H9 (cell line): ENCODE measurements around the gene PLA2G4D. TPM values are rescaled to one million over a fixed set of nuclear protein-coding genes. Genes with fewer than 3 reads are reported as not detected.
A peak's percentile ranks its signal among the peaks of the same experiment; 100 is the strongest.

ENCODE experiments used
- DNase-seq: peaks from one replicate; pipeline ENCODE4 v3.0.0-alpha.2; 2017
- H2AFZ ChIP-seq: one replicate; pipeline ENCODE4 v1.6.1; 2013; ENCODE audit warnings: mild to moderate bottlenecking, low read length, control low read depth, moderate library complexity
- H2AK5ac ChIP-seq: 2 replicates; pipeline ENCODE4 v1.6.1; 2013; ENCODE audit warnings: low read length, control low read depth, mixed read lengths; ENCODE audit not compliant: insufficient read length
- H2BK120ac ChIP-seq: one replicate; pipeline ENCODE4 v1.6.1; 2013; ENCODE audit warnings: low read depth, mild to moderate bottlenecking, low read length, control low read depth, inconsistent platforms; ENCODE audit not compliant: poor library complexity, severe bottlenecking
- H2BK12ac ChIP-seq: 2 replicates; pipeline ENCODE4 v1.6.1; 2013; ENCODE audit warnings: low read length, control low read depth, mixed read lengths, low read depth; ENCODE audit not compliant: insufficient read length
- H2BK15ac ChIP-seq: 2 replicates; pipeline ENCODE4 v1.6.1; 2013; ENCODE audit warnings: low read depth, low read length, control low read depth
- H2BK20ac ChIP-seq: one replicate; pipeline ENCODE4 v1.6.1; 2013; ENCODE audit warnings: low read depth, mild to moderate bottlenecking, low read length, control low read depth, inconsistent platforms; ENCODE audit not compliant: poor library complexity, severe bottlenecking
- H2BK5ac ChIP-seq: 2 replicates; pipeline ENCODE4 v1.6.1; 2013; ENCODE audit warnings: low read length, control low read depth, mixed read lengths; ENCODE audit not compliant: insufficient read length
- H3K14ac ChIP-seq: 2 replicates; pipeline ENCODE4 v1.6.1; 2013; ENCODE audit warnings: low read length, control low read depth; ENCODE audit not compliant: insufficient read depth
- H3K18ac ChIP-seq: 2 replicates; pipeline ENCODE4 v1.6.1; 2013; ENCODE audit warnings: low read depth, mild to moderate bottlenecking, mixed read lengths, low read length, control low read depth; ENCODE audit not compliant: insufficient read length
- H3K23ac ChIP-seq: 2 replicates; pipeline ENCODE4 v1.6.1; 2013; ENCODE audit warnings: low read length, control low read depth, mixed read lengths, low read depth; ENCODE audit not compliant: insufficient read length
- H3K23me2 ChIP-seq: 2 replicates; pipeline ENCODE4 v1.6.1; 2013; ENCODE audit warnings: low read depth, mild to moderate bottlenecking, mixed read lengths, low read length, control low read depth; ENCODE audit not compliant: insufficient read length, poor library complexity, severe bottlenecking
- H3K27ac ChIP-seq: 2 replicates; pipeline ENCODE4 v1.5.1; 2013; ENCODE audit warnings: low read length, control low read depth, mixed read lengths, low read depth; ENCODE audit not compliant: insufficient read length
- H3K27me3 ChIP-seq: 2 replicates; pipeline ENCODE4 v1.6.1; 2013; ENCODE audit warnings: low read length, control low read depth, inconsistent platforms; ENCODE audit not compliant: insufficient read depth
- H3K4ac ChIP-seq: 2 replicates; pipeline ENCODE4 v1.6.1; 2013; ENCODE audit warnings: low read depth, mild to moderate bottlenecking, control low read depth, inconsistent platforms, low read length, moderate library complexity
- H3K4me1 ChIP-seq: 2 replicates; pipeline ENCODE4 v1.6.1; 2013; ENCODE audit warnings: low read length, control low read depth, inconsistent platforms; ENCODE audit not compliant: insufficient read depth
- H3K4me2 ChIP-seq: 2 replicates; pipeline ENCODE4 v1.6.1; 2013; ENCODE audit warnings: low read length, control low read depth, mixed read lengths; ENCODE audit not compliant: insufficient read length, insufficient read depth
- H3K56ac ChIP-seq: 2 replicates; pipeline ENCODE4 v1.6.1; 2013; ENCODE audit warnings: low read depth, mild to moderate bottlenecking, mixed read lengths, low read length, control low read depth; ENCODE audit not compliant: insufficient read length
- H3K79me1 ChIP-seq: 2 replicates; pipeline ENCODE4 v1.6.1; 2013; ENCODE audit warnings: low read depth, mild to moderate bottlenecking, moderate library complexity, low read length, control low read depth, inconsistent platforms; ENCODE audit not compliant: insufficient read depth, poor library complexity, severe bottlenecking
- H3K79me2 ChIP-seq: 2 replicates; pipeline ENCODE4 v1.6.1; 2013; ENCODE audit warnings: low read length, control low read depth, inconsistent platforms; ENCODE audit not compliant: insufficient read depth
- H3K9ac ChIP-seq: 2 replicates; pipeline ENCODE4 v1.6.1; 2013; ENCODE audit warnings: low read length, control low read depth, mixed read lengths; ENCODE audit not compliant: insufficient read length; ENCODE audit errors: extremely low read depth
- H3K9me3 ChIP-seq: one replicate; pipeline ENCODE4 v1.6.1; 2013; ENCODE audit warnings: low read depth, low read length, inconsistent platforms; ENCODE audit not compliant: control insufficient read depth
- H3T11ph ChIP-seq: one replicate; pipeline ENCODE4 v1.6.1; 2013; ENCODE audit warnings: mild to moderate bottlenecking, low read length, control low read depth, inconsistent platforms
- H4K20me1 ChIP-seq: one replicate; pipeline ENCODE4 v1.6.1; 2013; ENCODE audit not compliant: control insufficient read depth, insufficient read length, insufficient read depth
- H4K5ac ChIP-seq: 2 replicates; pipeline ENCODE4 v1.6.1; 2013; ENCODE audit warnings: low read depth, mild to moderate bottlenecking, mixed read lengths, low read length, control low read depth; ENCODE audit not compliant: insufficient read length
- H4K8ac ChIP-seq: replicated peaks from 2 replicates; pipeline ENCODE4 v1.6.1; 2013; ENCODE audit warnings: low read length, control low read depth, mixed read lengths, low read depth; ENCODE audit not compliant: insufficient read length
- H4K91ac ChIP-seq: 2 replicates; pipeline ENCODE4 v1.6.1; 2013; ENCODE audit warnings: low read depth, mild to moderate bottlenecking, moderate library complexity, mixed read lengths, low read length, control low read depth; ENCODE audit not compliant: insufficient read length
- H3K27ac Mint-ChIP-seq, 3 experiments: 2 replicates in 2 of 3; 3 replicates in 1 of 3; pipeline ENCODE4 v1.8.0; 2020 to 2021; ENCODE audit warnings: mixed read lengths in 3 of 3, mild to moderate bottlenecking in 1 of 3, moderate library complexity in 1 of 3
- H3K27me3 Mint-ChIP-seq: 2 replicates; pipeline ENCODE4 v1.8.0; 2021; ENCODE audit warnings: low read depth, mild to moderate bottlenecking, moderate library complexity, mixed read lengths
- H3K36me3 Mint-ChIP-seq, 3 experiments: 2 replicates in 2 of 3; 3 replicates in 1 of 3; pipeline ENCODE4 v1.8.0; 2020 to 2021; ENCODE audit warnings: low read depth in 3 of 3, mixed read lengths in 3 of 3; ENCODE audit not compliant: insufficient read depth in 1 of 3
- H3K4me1 Mint-ChIP-seq, 2 experiments: 2 replicates each; pipeline ENCODE4 v1.8.0; 2020; ENCODE audit warnings: mixed read lengths in 2 of 2
- H3K4me3 Mint-ChIP-seq, 2 experiments: 2 replicates in 1 of 2; 3 replicates in 1 of 2; pipeline ENCODE4 v1.8.0; 2020 to 2021; ENCODE audit warnings: mild to moderate bottlenecking in 2 of 2, mixed read lengths in 2 of 2, moderate library complexity in 1 of 2
- H3K9me3 Mint-ChIP-seq, 2 experiments: 2 replicates in 1 of 2; 3 replicates in 1 of 2; pipeline ENCODE4 v1.8.0; 2020; ENCODE audit warnings: mild to moderate bottlenecking in 2 of 2, mixed read lengths in 2 of 2, moderate library complexity in 1 of 2
- WGBS: extraction: QIAGEN DNeasy Blood & Tissue Kit; methylation state at CpG from one replicate; pipeline ENCODE4 v1.1.7; 2013; ENCODE audit warnings: missing lambda C conversion rate, low lambda C conversion rate, mixed read lengths; ENCODE audit not compliant: insufficient read length; ENCODE audit errors: extremely low coverage; 5-methylcytosine and 5-hydroxymethylcytosine counted together
- total RNA-seq: library from RNA; stranded (reverse); gene quantifications from 2 replicates; pipeline ENCODE4 v1.2.1, GENCODE V29; 2021
- TF ChIP-seq, protein P1 (sequence below): fragments of 200-600 bp; sonication (generic); conservative IDR thresholded peaks from 3 replicates; pipeline ENCODE4 v1.8.0; 2021; ENCODE audit warnings: antibody characterized with exemption, mild to moderate bottlenecking

The PLA2G4D gene
- total RNA-seq, 1 experiment from 2014 or later: 0.33 TPM

DNA sequence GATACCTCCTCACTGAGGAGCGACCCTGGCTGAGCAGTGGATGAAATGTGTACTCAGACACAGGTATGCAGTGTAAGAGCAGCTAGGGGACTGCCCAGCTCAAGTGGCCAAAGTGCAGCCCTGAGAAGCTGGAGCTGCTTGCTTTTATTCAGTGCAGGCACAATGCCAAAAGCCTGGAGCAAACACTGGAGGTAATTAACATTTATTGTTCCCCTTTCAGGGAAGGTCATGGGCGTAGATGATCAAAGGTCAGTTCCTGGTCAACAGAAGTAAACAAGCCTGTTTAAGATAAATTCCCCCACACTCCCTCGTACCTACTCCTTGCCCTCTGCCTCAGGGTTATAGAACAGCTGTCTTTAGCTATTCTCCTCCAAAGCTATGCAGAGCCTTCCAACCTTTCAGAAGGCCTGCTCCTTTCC is 44.6 kb upstream of the PLA2G4D start:
- no peak overlapping the region for H2BK12ac ChIP-seq
- no peaks in the 10 kb centered on the region for H3K4me1 ChIP-seq
- no peak overlapping the region for H3T11ph ChIP-seq
- H2BK20ac ChIP-seq: no peak overlapping the region
- H2BK5ac ChIP-seq: no peak overlapping the region
- no peak overlapping the region for H2BK15ac ChIP-seq
- no peak overlapping the region for H2AK5ac ChIP-seq
- H3K4ac ChIP-seq: no peak overlapping the region
- H3K27ac ChIP-seq: no peak overlapping the region
- Mint-ChIP-seq H3K27me3 (peaks cover 5% of the 10 kb centered on the region; the same call in 1 of the 2 replicates), H3K36me3 (peaks cover 0 to 2% (median 0%) of the 10 kb centered on the region in 3 experiments; a peak in 1 of 7 replicates), H3K4me1 (peaks cover 0 to 1% of the 10 kb centered on the region in 2 experiments; a peak in 2 of 4 replicates), H3K9me3 (peaks cover 9 to 11% of the 10 kb centered on the region in 2 experiments), H3K27ac (no peak overlapping the region), H3K4me3 (no peak overlapping the region)
- H4K91ac ChIP-seq: no peak overlapping the region
- H4K20me1 ChIP-seq: no peaks in the 10 kb centered on the region
- H3K18ac ChIP-seq: no peak overlapping the region
- WGBS: no CpG with 5 or more reads among the region's 3 CpGs
- H3K23ac ChIP-seq: no peak overlapping the region
- H3K4me2 ChIP-seq: no peak overlapping the region
- H3K56ac ChIP-seq: no peak overlapping the region
- TF ChIP-seq, protein P1, sequence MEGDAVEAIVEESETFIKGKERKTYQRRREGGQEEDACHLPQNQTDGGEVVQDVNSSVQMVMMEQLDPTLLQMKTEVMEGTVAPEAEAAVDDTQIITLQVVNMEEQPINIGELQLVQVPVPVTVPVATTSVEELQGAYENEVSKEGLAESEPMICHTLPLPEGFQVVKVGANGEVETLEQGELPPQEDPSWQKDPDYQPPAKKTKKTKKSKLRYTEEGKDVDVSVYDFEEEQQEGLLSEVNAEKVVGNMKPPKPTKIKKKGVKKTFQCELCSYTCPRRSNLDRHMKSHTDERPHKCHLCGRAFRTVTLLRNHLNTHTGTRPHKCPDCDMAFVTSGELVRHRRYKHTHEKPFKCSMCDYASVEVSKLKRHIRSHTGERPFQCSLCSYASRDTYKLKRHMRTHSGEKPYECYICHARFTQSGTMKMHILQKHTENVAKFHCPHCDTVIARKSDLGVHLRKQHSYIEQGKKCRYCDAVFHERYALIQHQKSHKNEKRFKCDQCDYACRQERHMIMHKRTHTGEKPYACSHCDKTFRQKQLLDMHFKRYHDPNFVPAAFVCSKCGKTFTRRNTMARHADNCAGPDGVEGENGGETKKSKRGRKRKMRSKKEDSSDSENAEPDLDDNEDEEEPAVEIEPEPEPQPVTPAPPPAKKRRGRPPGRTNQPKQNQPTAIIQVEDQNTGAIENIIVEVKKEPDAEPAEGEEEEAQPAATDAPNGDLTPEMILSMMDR: no peak
- no peak overlapping the region for H3K9ac ChIP-seq
- H4K5ac ChIP-seq: no peak overlapping the region
- H2BK120ac ChIP-seq: no peak overlapping the region
- H3K9me3 ChIP-seq: no peaks in the 10 kb centered on the region
- no peak overlapping the region for H2AFZ ChIP-seq
- H3K79me2 ChIP-seq: no peaks in the 10 kb centered on the region
- H3K23me2 ChIP-seq: no peaks in the 10 kb centered on the region
- DNase-seq: peak; percentile 25
- no peak overlapping the region for H3K14ac ChIP-seq
- no peaks in the 10 kb centered on the region for H3K79me1 ChIP-seq
- no peak overlapping the region for H4K8ac ChIP-seq
- no peaks in the 10 kb centered on the region for H3K27me3 ChIP-seq
